Neural progenitor cell (in vitro differentiated cells): ENCODE results near the gene LRRC27. TPM values are rescaled to one million over a fixed set of nuclear protein-coding genes. Genes with fewer than 3 reads are reported as not detected.

ENCODE experiments used
- DNase-seq: peaks from one replicate; pipeline ENCODE4 v3.0.0-alpha.2; 2016; ENCODE audit warnings: low spot score
- H2AFZ ChIP-seq: fragments of 200-600 bp; sonication (generic); replicated peaks from 2 replicates; pipeline ENCODE4 v1.6.1; 2016; ENCODE audit warnings: antibody characterized with exemption
- H3F3A ChIP-seq: fragments of 200-600 bp; sonication (generic); 2 replicates; pipeline ENCODE4 v1.6.1; 2016; ENCODE audit warnings: antibody characterized with exemption, low read depth
- H3K27ac ChIP-seq: fragments of 200-600 bp; sonication (generic); 2 replicates; pipeline ENCODE4 v1.5.1; 2016; ENCODE audit warnings: mild to moderate bottlenecking
- H3K27me3 ChIP-seq: fragments of 200-600 bp; sonication (generic); 2 replicates; pipeline ENCODE4 v1.6.1; 2016; ENCODE audit warnings: mild to moderate bottlenecking, moderate library complexity
- H3K36me3 ChIP-seq: fragments of 200-600 bp; sonication (generic); 2 replicates; pipeline ENCODE4 v1.5.1; 2016
- H3K4me1 ChIP-seq: fragments of 200-600 bp; sonication (generic); 2 replicates; pipeline ENCODE4 v1.6.1; 2016; ENCODE audit warnings: mixed run types
- H3K4me2 ChIP-seq: fragments of 200-600 bp; sonication (generic); 2 replicates; pipeline ENCODE4 v1.6.1; 2016
- H3K4me3 ChIP-seq: fragments of 200-600 bp; sonication (generic); 2 replicates; pipeline ENCODE4 v1.5.1; 2016
- H3K79me2 ChIP-seq: fragments of 200-600 bp; sonication (generic); 2 replicates; pipeline ENCODE4 v1.6.1; 2016; ENCODE audit warnings: low read depth
- H3K9ac ChIP-seq: fragments of 200-600 bp; sonication (generic); 2 replicates; pipeline ENCODE4 v1.6.1; 2016
- H3K9me3 ChIP-seq: fragments of 200-600 bp; sonication (generic); 2 replicates; pipeline ENCODE4 v1.5.1; 2016; ENCODE audit warnings: low read depth
- H4K20me1 ChIP-seq: fragments of 200-600 bp; sonication (generic); 2 replicates; pipeline ENCODE4 v1.6.1; 2016; ENCODE audit warnings: low read depth
- H3K27ac Mint-ChIP-seq: 3 replicates; pipeline ENCODE4 v1.8.0; 2021; ENCODE audit warnings: mixed read lengths
- H3K27me3 Mint-ChIP-seq: 2 replicates; pipeline ENCODE4 v1.8.0; 2022; ENCODE audit warnings: low read depth, mild to moderate bottlenecking, inconsistent platforms, moderate library complexity, mixed read lengths; ENCODE audit not compliant: insufficient read depth
- H3K36me3 Mint-ChIP-seq: 3 replicates; pipeline ENCODE4 v1.8.0; 2021; ENCODE audit warnings: mixed read lengths
- H3K4me1 Mint-ChIP-seq: 3 replicates; pipeline ENCODE4 v1.8.0; 2021; ENCODE audit warnings: mixed read lengths
- H3K4me3 Mint-ChIP-seq: 3 replicates; pipeline ENCODE4 v1.8.0; 2021; ENCODE audit warnings: mild to moderate bottlenecking, moderate library complexity, mixed read lengths
- H3K9me3 Mint-ChIP-seq: 3 replicates; pipeline ENCODE4 v1.8.0; 2020; ENCODE audit warnings: mixed read lengths
- EZH2 ChIP-seq: fragments of 200-600 bp; sonication (generic); IDR thresholded peaks from 2 replicates; pipeline ENCODE4 v1.6.1; 2017; ENCODE audit warnings: antibody characterized with exemption, mild to moderate bottlenecking, moderate library complexity
- EZH2phosphoT487 ChIP-seq: fragments of 200-600 bp; sonication (generic); IDR thresholded peaks from 2 replicates; pipeline ENCODE4 v1.6.1; 2017; ENCODE audit warnings: antibody characterized with exemption
- total RNA-seq: library from RNA; depleted of rRNA; stranded (reverse); fragments of >200 nt; gene quantifications from 2 replicates; pipeline ENCODE4 v1.2.3, GENCODE V29; 2015; ENCODE audit warnings: low replicate concordance
- TF ChIP-seq, protein P1 (sequence below): fragments of 200-600 bp; sonication (generic); IDR thresholded peaks from 2 replicates; pipeline ENCODE4 v1.5.1; 2017; ENCODE audit warnings: antibody characterized with exemption, mild to moderate bottlenecking

LRRC27 gene
- total RNA-seq, 1 donor from 2014 or later, result 16.9 TPM

DNA sequence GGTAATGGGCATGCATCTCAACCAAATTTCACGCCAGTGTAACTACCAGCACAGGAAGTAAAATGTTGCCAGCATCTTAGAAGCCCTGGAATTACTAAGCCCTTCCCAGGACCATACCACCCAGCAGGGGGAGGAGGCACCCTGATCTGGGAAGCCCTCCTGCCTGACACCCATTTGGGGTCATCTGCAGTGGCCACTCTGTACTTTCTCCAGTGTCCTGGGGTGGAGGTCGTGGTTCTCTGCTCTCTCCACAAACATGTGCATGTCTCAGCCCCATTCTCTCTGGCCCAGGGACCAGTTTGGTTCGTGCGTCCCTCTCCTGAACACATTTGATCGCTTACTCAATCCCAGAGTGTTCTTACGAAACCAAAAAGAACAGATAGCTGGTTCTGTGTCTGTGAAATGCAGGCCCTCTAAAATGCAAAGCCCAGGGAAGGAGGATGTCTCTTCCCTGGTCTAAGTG, 9.4 kb upstream of the LRRC27 start:
- H2AFZ ChIP-seq, result no peak overlapping the region
- Mint-ChIP-seq H3K4me1 (peaks cover 7% of the 10 kb centered on the region), H3K4me3 (no peak overlapping the region), H3K36me3 (peaks cover 26% of the 10 kb centered on the region), H3K27me3 (peaks cover 6% of the 10 kb centered on the region), H3K27ac (no peak overlapping the region), H3K9me3 (peaks cover 9% of the 10 kb centered on the region)
- no peaks in the 10 kb centered on the region for H3F3A ChIP-seq
- no peak overlapping the region for H3K27ac ChIP-seq
- no peaks in the 10 kb centered on the region for H3K27me3 ChIP-seq
- no peak overlapping the region for H3K4me3 ChIP-seq
- H3K4me2 ChIP-seq, result no peak overlapping the region
- no peaks in the 10 kb centered on the region for H3K36me3 ChIP-seq
- DNase-seq, result no peak
- no peaks in the 10 kb centered on the region for H3K4me1 ChIP-seq
- no peaks in the 10 kb centered on the region for H4K20me1 ChIP-seq
- TF ChIP-seq EZH2, result no peak
- TF ChIP-seq EZH2phosphoT487, result no peak
- TF ChIP-seq, protein P1, sequence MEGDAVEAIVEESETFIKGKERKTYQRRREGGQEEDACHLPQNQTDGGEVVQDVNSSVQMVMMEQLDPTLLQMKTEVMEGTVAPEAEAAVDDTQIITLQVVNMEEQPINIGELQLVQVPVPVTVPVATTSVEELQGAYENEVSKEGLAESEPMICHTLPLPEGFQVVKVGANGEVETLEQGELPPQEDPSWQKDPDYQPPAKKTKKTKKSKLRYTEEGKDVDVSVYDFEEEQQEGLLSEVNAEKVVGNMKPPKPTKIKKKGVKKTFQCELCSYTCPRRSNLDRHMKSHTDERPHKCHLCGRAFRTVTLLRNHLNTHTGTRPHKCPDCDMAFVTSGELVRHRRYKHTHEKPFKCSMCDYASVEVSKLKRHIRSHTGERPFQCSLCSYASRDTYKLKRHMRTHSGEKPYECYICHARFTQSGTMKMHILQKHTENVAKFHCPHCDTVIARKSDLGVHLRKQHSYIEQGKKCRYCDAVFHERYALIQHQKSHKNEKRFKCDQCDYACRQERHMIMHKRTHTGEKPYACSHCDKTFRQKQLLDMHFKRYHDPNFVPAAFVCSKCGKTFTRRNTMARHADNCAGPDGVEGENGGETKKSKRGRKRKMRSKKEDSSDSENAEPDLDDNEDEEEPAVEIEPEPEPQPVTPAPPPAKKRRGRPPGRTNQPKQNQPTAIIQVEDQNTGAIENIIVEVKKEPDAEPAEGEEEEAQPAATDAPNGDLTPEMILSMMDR, result no peak
- H3K9me3 ChIP-seq, result no peaks in the 10 kb centered on the region
- H3K9ac ChIP-seq, result no peak overlapping the region
- H3K79me2 ChIP-seq, result peaks cover 6% of the 10 kb centered on the region

GRCh38 chr10:132324186-132324585, 7.8 kb upstream of the LRRC27 start:
- Mint-ChIP-seq H3K27ac (no peak overlapping the region), H3K36me3 (peaks cover 39% of the 10 kb centered on the region), H3K4me1 (peaks cover 10% of the 10 kb centered on the region), H3K4me3 (no peak overlapping the region), H3K9me3 (peaks cover 9% of the 10 kb centered on the region), H3K27me3 (peaks cover 7% of the 10 kb centered on the region)
- TF ChIP-seq, protein P1, result no peak
- no peak for TF ChIP-seq EZH2
- no peak for TF ChIP-seq EZH2phosphoT487
- Histone ChIP-seq H4K20me1 (peaks cover 9% of the 10 kb centered on the region), H3K9me3 (no peaks in the 10 kb centered on the region), H3K27ac (no peak overlapping the region), H3K4me1 (no peaks in the 10 kb centered on the region), H3K4me3 (no peak overlapping the region), H2AFZ (no peak overlapping the region), H3K4me2 (no peak overlapping the region), H3K27me3 (no peaks in the 10 kb centered on the region), H3K79me2 (peaks cover 22% of the 10 kb centered on the region), H3K36me3 (no peaks in the 10 kb centered on the region), H3K9ac (no peak overlapping the region), H3F3A (no peaks in the 10 kb centered on the region)
- no peak for DNase-seq

GRCh38 chr10:132326344-132326889, 5.6 kb upstream of the LRRC27 start:
- Histone ChIP-seq H4K20me1 (peaks cover 23% of the 10 kb centered on the region), H3K27me3 (no peaks in the 10 kb centered on the region), H3K4me3 (no peak overlapping the region), H3K9ac (no peak overlapping the region), H3K4me2 (no peak overlapping the region), H3K79me2 (peaks cover 44% of the 10 kb centered on the region), H3K4me1 (peaks cover 15% of the 10 kb centered on the region), H3F3A (no peaks in the 10 kb centered on the region), H3K27ac (no peak overlapping the region), H3K36me3 (no peaks in the 10 kb centered on the region), H2AFZ (no peak overlapping the region), H3K9me3 (no peaks in the 10 kb centered on the region)
- no peak for DNase-seq
- H3K36me3 Mint-ChIP-seq, result peaks cover 52% of the 10 kb centered on the region
- peaks cover 21% of the 10 kb centered on the region for H3K4me1 Mint-ChIP-seq
- H3K27ac Mint-ChIP-seq, result no peak overlapping the region
- H3K9me3 Mint-ChIP-seq, result peaks cover 9% of the 10 kb centered on the region
- H3K4me3 Mint-ChIP-seq, result no peak overlapping the region
- H3K27me3 Mint-ChIP-seq, result peaks cover 5% of the 10 kb centered on the region
- TF ChIP-seq EZH2, result no peak

DNA sequence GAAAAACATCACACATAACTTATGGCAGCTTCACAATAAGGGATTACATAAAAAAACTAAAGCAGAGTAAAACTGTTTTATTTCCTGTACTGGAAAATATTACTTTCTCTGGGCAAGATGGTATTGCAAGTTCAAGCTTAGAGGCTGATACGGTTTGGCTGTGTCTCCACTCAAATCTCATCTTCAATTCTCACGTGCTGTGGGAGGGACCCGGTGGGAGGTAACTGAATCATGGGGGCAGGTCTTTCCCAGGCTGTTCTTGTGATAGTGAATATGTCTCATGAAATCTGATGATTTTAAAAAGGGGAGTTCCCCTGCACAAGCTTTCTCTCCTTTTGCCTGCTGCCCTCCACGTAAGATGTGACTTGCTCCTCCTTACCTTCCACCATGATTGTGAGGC, 5.1 kb upstream of the LRRC27 start:
- H3K27ac Mint-ChIP-seq, result no peak overlapping the region
- peaks cover 15% of the 10 kb centered on the region for H3K4me1 ChIP-seq
- TF ChIP-seq EZH2 (no peak), EZH2phosphoT487 (no peak)
- TF ChIP-seq, protein P1, result no peak
- H3K9ac ChIP-seq, result no peak overlapping the region
- no peak overlapping the region for H3K4me3 ChIP-seq
- peaks cover 21% of the 10 kb centered on the region for H3K4me1 Mint-ChIP-seq
- H3K9me3 Mint-ChIP-seq, result peaks cover 9% of the 10 kb centered on the region
- H3K4me2 ChIP-seq, result no peak overlapping the region
- H3K9me3 ChIP-seq, result no peaks in the 10 kb centered on the region
- H4K20me1 ChIP-seq, result peaks cover 23% of the 10 kb centered on the region
- H3K27me3 ChIP-seq, result no peaks in the 10 kb centered on the region
- H3K36me3 ChIP-seq, result no peaks in the 10 kb centered on the region
- H3F3A ChIP-seq, result no peaks in the 10 kb centered on the region
- no peak overlapping the region for H3K27ac ChIP-seq
- peaks cover 46% of the 10 kb centered on the region for H3K79me2 ChIP-seq
- peaks cover 5% of the 10 kb centered on the region for H3K27me3 Mint-ChIP-seq
- H3K36me3 Mint-ChIP-seq, result peaks cover 52% of the 10 kb centered on the region
- DNase-seq, result no peak
- no peak overlapping the region for H2AFZ ChIP-seq
- no peak overlapping the region for H3K4me3 Mint-ChIP-seq
